HCT116 (cell line): ENCODE data around the gene DUSP16. TPM values are rescaled to one million over a fixed set of nuclear protein-coding genes. Genes with fewer than 3 reads are reported as not detected.

Experiments
- ATAC-seq: fragments of 200-7000 bp; cut with Tn5 transposase; 2 replicates; pipeline ENCODE4 v1.9.1; 2020; ENCODE audit warnings: mild to moderate bottlenecking, moderate library complexity
- BruUV-seq: library from RNA; stranded (reverse); fragments of 400-500 nt; replicated peaks from 2 replicates; lab custom pipeline; 2021; lab: Mats Ljungman, UMichigan
- CTCF ChIA-PET: fragments of 300-600 bp; sonication (Branson Sonifier 250); formaldehyde crosslinking; loops from one replicate; lab custom pipeline; 2021; ENCODE audit warnings: antibody characterized with exemption; lab: Charles Lee
- POLR2A ChIA-PET: fragments of 300-600, 350-600 bp; sonication (Branson Sonifier 250); formaldehyde crosslinking; loops from one replicate; lab custom pipeline; 2021; ENCODE audit warnings: antibody characterized with exemption; lab: Charles Lee
- RAD21 ChIA-PET, 2 experiments: fragments of 300-600 bp; sonication (Branson Sonifier 250); formaldehyde crosslinking; loops; one replicate each; lab custom pipeline; 2023; ENCODE audit warnings: low total read pairs in 2 of 2; ENCODE audit not compliant: uncharacterized antibody in 2 of 2, unreplicated experiment in 2 of 2, low non-redundant PET in 1 of 2; lab: Charles Lee
- DNase-seq: peaks from one replicate; pipeline ENCODE4 v3.0.0-alpha.2; 2010; ENCODE audit warnings: low read depth, low spot score
- H2AFZ ChIP-seq: fragments of 200-600 bp; shearing (Covaris generic), sonication (generic); 2 replicates; pipeline ENCODE4 v1.6.1; 2017; ENCODE audit warnings: low read depth, mixed run types, mixed read lengths, antibody characterized with exemption, low read length; ENCODE audit not compliant: poor library complexity, severe bottlenecking
- H3K27ac ChIP-seq: 2 replicates; pipeline ENCODE4 v1.5.1; 2012; ENCODE audit warnings: low read depth, low read length
- H3K27me3 ChIP-seq: fragments of 200-600 bp; sonication (generic); 2 replicates; pipeline ENCODE4 v1.6.1; 2016; ENCODE audit warnings: mixed run types, low read length, mixed read lengths; ENCODE audit not compliant: insufficient read depth
- H3K36me3 ChIP-seq, 2 experiments: fragments of 200-500 bp in 1 of 2; fragments of 200-600 bp in 1 of 2; sonication (Bioruptor generic) in 1 of 2; sonication (generic) in 1 of 2; 2 replicates each; pipeline versions ENCODE4 v1.5.1 to v1.6.1; 2014 to 2016; ENCODE audit warnings: low read length in 2 of 2, inconsistent platforms in 1 of 2, mixed read lengths in 1 of 2, mixed run types in 1 of 2; ENCODE audit not compliant: insufficient read depth in 2 of 2, control insufficient read depth in 1 of 2
- H3K4me1 ChIP-seq, 2 experiments: fragments of 200-600 bp in 1 of 2; sonication (generic) in 1 of 2; 2 replicates each; pipeline versions ENCODE4 v1.5.1 to v1.6.1; 2012 to 2017; ENCODE audit warnings: low read length in 2 of 2, inconsistent platforms in 1 of 2, mild to moderate bottlenecking in 1 of 2, mixed read lengths in 1 of 2, mixed run types in 1 of 2, moderate library complexity in 1 of 2; ENCODE audit not compliant: insufficient read depth in 2 of 2, control insufficient read depth in 1 of 2
- H3K4me2 ChIP-seq: fragments of 200-600 bp; sonication (generic); 2 replicates; pipeline ENCODE4 v1.6.1; 2017; ENCODE audit warnings: mixed run types, low read length, mixed read lengths
- H3K4me3 ChIP-seq, 2 experiments: fragments of 200-600 bp in 1 of 2; sonication (generic) in 1 of 2; replicated peaks in 1 of 2; 2 replicates each; pipeline ENCODE4 v1.5.1; 2011 to 2016; ENCODE audit warnings: low read length in 2 of 2, control low read depth in 1 of 2, low read depth in 1 of 2, mild to moderate bottlenecking in 1 of 2, mixed read lengths in 1 of 2, mixed run types in 1 of 2
- H3K79me2 ChIP-seq: fragments of 200-600 bp; sonication (generic); 2 replicates; pipeline ENCODE4 v1.6.1; 2017; ENCODE audit warnings: mild to moderate bottlenecking, mixed run types, low read length, moderate library complexity, mixed read lengths; ENCODE audit not compliant: insufficient read depth
- H3K9ac ChIP-seq: fragments of 200-600 bp; sonication (generic); 2 replicates; pipeline ENCODE4 v1.6.1; 2016; ENCODE audit warnings: low read length, mixed read lengths
- H3K9me2 ChIP-seq: fragments of 200-600 bp; sonication (generic), shearing (Covaris generic); 2 replicates; pipeline ENCODE4 v1.6.1; 2017; ENCODE audit warnings: mixed run types, mild to moderate bottlenecking, moderate library complexity; ENCODE audit not compliant: insufficient read depth
- H3K9me3 ChIP-seq, 2 experiments: fragments of 200-500 bp in 1 of 2; fragments of 200-600 bp in 1 of 2; sonication (Bioruptor generic) in 1 of 2; sonication (generic) in 1 of 2; 2 replicates each; pipeline ENCODE4 v1.6.1; 2014 to 2017; ENCODE audit warnings: low read length in 2 of 2, mixed read lengths in 2 of 2, inconsistent platforms in 1 of 2, low read depth in 1 of 2, mild to moderate bottlenecking in 1 of 2, mixed run types in 1 of 2, moderate library complexity in 1 of 2; ENCODE audit not compliant: control insufficient read depth in 1 of 2, insufficient read depth in 1 of 2
- H4K20me1 ChIP-seq: fragments of 200-600 bp; sonication (generic), shearing (Covaris generic); 2 replicates; pipeline ENCODE4 v1.6.1; 2017; ENCODE audit warnings: mixed run types, mild to moderate bottlenecking, moderate library complexity; ENCODE audit not compliant: insufficient read depth
- ELF1 ChIP-seq: IDR thresholded peaks from 2 replicates; pipeline ENCODE4 v1.6.1; 2012; ENCODE audit warnings: low read depth, borderline replicate concordance
- JUND ChIP-seq: IDR thresholded peaks from 2 replicates; pipeline ENCODE4 v1.6.1; 2012
- POLR2AphosphoS5 ChIP-seq: IDR thresholded peaks from 2 replicates; pipeline ENCODE4 v1.6.1; 2011; ENCODE audit warnings: mild to moderate bottlenecking, low read depth, low read length, moderate library complexity
- RAD21 ChIP-seq: IDR thresholded peaks from 2 replicates; pipeline ENCODE4 v1.6.1; 2012; ENCODE audit warnings: low read depth, mild to moderate bottlenecking
- YY1 ChIP-seq: IDR thresholded peaks from 2 replicates; pipeline ENCODE4 v1.6.1; 2011; ENCODE audit warnings: low read length, low read depth, moderate library complexity, mild to moderate bottlenecking; ENCODE audit not compliant: insufficient replicate concordance; ENCODE audit errors: extremely low read depth
- ZNF274 ChIP-seq: fragments of 200-500 bp; sonication (Bioruptor generic); IDR thresholded peaks from 2 replicates; pipeline ENCODE4 v1.6.1; 2014; ENCODE audit warnings: mild to moderate bottlenecking, low read depth, low read length, inconsistent platforms
- intact Hi-C: fragments of 100-400 bp; cut with micrococcal nuclease; formaldehyde crosslinking; loops from 2 replicates; pipeline ENCODE4 v1.10.0; 2022
- total RNA-seq: library from RNA; stranded (reverse); gene quantifications from one replicate; pipeline ENCODE4 v1.2.1, GENCODE V29; 2021; ENCODE audit not compliant: unreplicated experiment
- TF ChIP-seq, protein P1 (sequence below), 3 experiments: fragments of 200-600 bp in 1 of 3; sonication (generic) in 1 of 3; IDR thresholded peaks in 2 of 3; conservative IDR thresholded peaks in 1 of 3; 2 replicates each; pipeline ENCODE4 v1.5.1; 2012 to 2017; ENCODE audit warnings: low read depth in 2 of 3, low read length in 2 of 3, antibody characterized with exemption in 1 of 3, borderline replicate concordance in 1 of 3, control low read depth in 1 of 3, mild to moderate bottlenecking in 1 of 3, mixed read lengths in 1 of 3, mixed run types in 1 of 3, moderate library complexity in 1 of 3; ENCODE audit not compliant: insufficient read depth in 1 of 3
- TF ChIP-seq, protein P2 (sequence below): IDR thresholded peaks from 2 replicates; pipeline ENCODE4 v1.6.1; 2011; ENCODE audit warnings: mild to moderate bottlenecking, low read length, moderate library complexity; ENCODE audit not compliant: insufficient replicate concordance; ENCODE audit errors: extremely low read depth

The DUSP16 gene
- total RNA-seq, 1 experiment from 2014 or later = 13.4 TPM

DNA sequence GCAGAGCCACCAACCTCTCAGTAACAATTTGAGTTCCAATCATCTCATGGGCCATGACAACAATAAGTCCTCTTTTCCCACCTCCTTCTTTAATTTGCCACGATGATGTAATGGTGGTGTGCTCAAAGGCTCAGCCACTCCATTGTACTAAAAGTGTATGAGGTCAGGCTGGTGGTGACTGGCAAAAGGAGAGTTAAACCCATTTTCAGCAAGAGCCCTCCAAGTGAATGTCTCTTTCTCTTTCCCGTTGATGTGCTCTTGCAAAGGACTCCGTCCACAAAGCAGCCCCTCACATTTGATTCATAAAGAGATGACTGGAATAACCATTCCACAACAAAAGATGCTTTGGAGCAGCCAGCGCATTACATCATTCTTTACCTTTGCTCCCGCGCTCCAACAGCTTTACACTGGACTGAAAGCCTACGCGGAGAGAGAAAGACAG lies 41.6 kb downstream of the DUSP16 start:
- Histone ChIP-seq H3K79me2 (no peaks in the 10 kb centered on the region), H3K27ac (no peak overlapping the region), H3K9ac (no peak overlapping the region), H3K9me2 (no peaks in the 10 kb centered on the region), H3K36me3 (no peaks in the 10 kb centered on the region), H3K27me3 (no peaks in the 10 kb centered on the region), H3K4me3 (no peak overlapping the region), H3K4me2 (no peak overlapping the region)
- RAD21 ChIA-PET = no interaction called here
- intact Hi-C loops = no loop called here
- TF ChIP-seq POLR2AphosphoS5 (no peak), ELF1 (no peak)
- TF ChIP-seq, all 23 proteins: peak for 0
- Histone ChIP-seq H4K20me1 (no peaks in the 10 kb centered on the region), H2AFZ (no peak overlapping the region), H3K9me3 (no peaks in the 10 kb centered on the region), H3K4me1 (no peaks in the 10 kb centered on the region)
- ChIA-PET CTCF (no interaction called here), POLR2A (no interaction called here)
- no peak for ATAC-seq
- BruUV-seq = no TSS peak
- DNase-seq = no peak

DNA sequence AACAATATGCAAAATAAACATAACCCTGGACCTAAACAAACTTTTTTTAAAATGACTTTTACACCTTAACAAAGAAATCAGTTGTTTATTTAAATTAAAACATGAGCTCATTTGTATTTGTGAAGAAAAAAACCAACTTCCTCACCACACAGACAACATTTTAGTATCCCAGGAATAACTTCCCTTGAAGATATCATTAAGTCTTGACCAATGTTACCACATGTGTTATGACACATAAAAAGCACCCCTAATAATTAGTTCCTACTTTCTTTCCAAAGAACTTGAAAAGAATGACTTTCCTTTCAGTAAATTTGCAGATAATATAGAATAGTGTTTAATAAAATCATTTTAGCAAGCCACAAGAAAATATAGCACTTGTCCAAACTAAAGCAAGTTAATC lies 42.4 kb downstream of the DUSP16 start:
- Histone ChIP-seq H3K4me2 (no peak overlapping the region), H3K4me1 (no peaks in the 10 kb centered on the region), H4K20me1 (no peaks in the 10 kb centered on the region), H2AFZ (no peak overlapping the region), H3K36me3 (no peaks in the 10 kb centered on the region), H3K27me3 (no peaks in the 10 kb centered on the region), H3K79me2 (no peaks in the 10 kb centered on the region), H3K27ac (no peak overlapping the region), H3K4me3 (no peak overlapping the region), H3K9me3 (no peaks in the 10 kb centered on the region), H3K9me2 (no peaks in the 10 kb centered on the region), H3K9ac (no peak overlapping the region)
- intact Hi-C loops = no loop called here
- DNase-seq (no peak), ATAC-seq (no peak)
- no peak for TF ChIP-seq RAD21
- TF ChIP-seq POLR2AphosphoS5 = no peak
- TF ChIP-seq, protein P1, sequence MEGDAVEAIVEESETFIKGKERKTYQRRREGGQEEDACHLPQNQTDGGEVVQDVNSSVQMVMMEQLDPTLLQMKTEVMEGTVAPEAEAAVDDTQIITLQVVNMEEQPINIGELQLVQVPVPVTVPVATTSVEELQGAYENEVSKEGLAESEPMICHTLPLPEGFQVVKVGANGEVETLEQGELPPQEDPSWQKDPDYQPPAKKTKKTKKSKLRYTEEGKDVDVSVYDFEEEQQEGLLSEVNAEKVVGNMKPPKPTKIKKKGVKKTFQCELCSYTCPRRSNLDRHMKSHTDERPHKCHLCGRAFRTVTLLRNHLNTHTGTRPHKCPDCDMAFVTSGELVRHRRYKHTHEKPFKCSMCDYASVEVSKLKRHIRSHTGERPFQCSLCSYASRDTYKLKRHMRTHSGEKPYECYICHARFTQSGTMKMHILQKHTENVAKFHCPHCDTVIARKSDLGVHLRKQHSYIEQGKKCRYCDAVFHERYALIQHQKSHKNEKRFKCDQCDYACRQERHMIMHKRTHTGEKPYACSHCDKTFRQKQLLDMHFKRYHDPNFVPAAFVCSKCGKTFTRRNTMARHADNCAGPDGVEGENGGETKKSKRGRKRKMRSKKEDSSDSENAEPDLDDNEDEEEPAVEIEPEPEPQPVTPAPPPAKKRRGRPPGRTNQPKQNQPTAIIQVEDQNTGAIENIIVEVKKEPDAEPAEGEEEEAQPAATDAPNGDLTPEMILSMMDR (IDR thresholded peaks at IDR 0.05 in 2 of 3, conservative IDR thresholded peaks at IDR 0.05 in 1 of 3; ENCODE audit: borderline replicate concordance in 1 of 3, insufficient read depth in 1 of 3, low read depth in 2 of 3, low read length in 2 of 3) = no peak
- no peak for TF ChIP-seq ZNF274
- TF ChIP-seq YY1 = no peak
- TF ChIP-seq, protein P2, sequence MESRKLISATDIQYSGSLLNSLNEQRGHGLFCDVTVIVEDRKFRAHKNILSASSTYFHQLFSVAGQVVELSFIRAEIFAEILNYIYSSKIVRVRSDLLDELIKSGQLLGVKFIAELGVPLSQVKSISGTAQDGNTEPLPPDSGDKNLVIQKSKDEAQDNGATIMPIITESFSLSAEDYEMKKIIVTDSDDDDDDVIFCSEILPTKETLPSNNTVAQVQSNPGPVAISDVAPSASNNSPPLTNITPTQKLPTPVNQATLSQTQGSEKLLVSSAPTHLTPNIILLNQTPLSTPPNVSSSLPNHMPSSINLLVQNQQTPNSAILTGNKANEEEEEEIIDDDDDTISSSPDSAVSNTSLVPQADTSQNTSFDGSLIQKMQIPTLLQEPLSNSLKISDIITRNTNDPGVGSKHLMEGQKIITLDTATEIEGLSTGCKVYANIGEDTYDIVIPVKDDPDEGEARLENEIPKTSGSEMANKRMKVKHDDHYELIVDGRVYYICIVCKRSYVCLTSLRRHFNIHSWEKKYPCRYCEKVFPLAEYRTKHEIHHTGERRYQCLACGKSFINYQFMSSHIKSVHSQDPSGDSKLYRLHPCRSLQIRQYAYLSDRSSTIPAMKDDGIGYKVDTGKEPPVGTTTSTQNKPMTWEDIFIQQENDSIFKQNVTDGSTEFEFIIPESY = no peak
- no peak for TF ChIP-seq JUND
- BruUV-seq = no TSS peak
- ChIA-PET POLR2A (no interaction called here), RAD21 (no interaction called here), CTCF (no interaction called here)
